ENCODE data around the gene CPSF4. TPM values are rescaled to one million over a fixed set of nuclear protein-coding genes. Genes with fewer than 3 reads are reported as not detected.
"Not testable (repeated sequence)": the region's sequence is repeated elsewhere in the genome, so short reads cannot be mapped to it uniquely, and the experiment has no call there.

The CPSF4 gene
- total RNA-seq, 1 experiment from 2014 or later = 67.0 TPM

- H3K9me3 ChIP-seq (ENCODE audit: control insufficient read depth in 1 of 2, insufficient read depth in 1 of 2, low read depth in 1 of 2, low read length in 2 of 2); H3K9me2 ChIP-seq (ENCODE audit: insufficient read depth); RAD21 ChIA-PET (ENCODE audit: low non-redundant PET in 1 of 2, low total read pairs in 2 of 2, uncharacterized antibody in 2 of 2, unreplicated experiment in 2 of 2); BruUV-seq (replicated peaks); DNase-seq (ENCODE audit: low read depth, low spot score); H2AFZ ChIP-seq (ENCODE audit: low read depth, low read length, poor library complexity, severe bottlenecking); H4K20me1 ChIP-seq (ENCODE audit: insufficient read depth); H3K9ac ChIP-seq (ENCODE audit: low read length); ATAC-seq; H3K27ac ChIP-seq (ENCODE audit: low read depth, low read length); CTCF ChIA-PET; H3K27me3 ChIP-seq (ENCODE audit: insufficient read depth, low read length); H3K36me3 ChIP-seq (ENCODE audit: control insufficient read depth in 1 of 2, insufficient read depth in 2 of 2, low read length in 2 of 2): not testable (repeated sequence)
- Histone ChIP-seq H3K4me1 (ENCODE audit: control insufficient read depth in 1 of 2, insufficient read depth in 2 of 2, low read length in 2 of 2) (peaks cover 19 to 30% of the 10 kb centered on the region in 2 experiments), H3K4me3 (replicated peaks in 1 of 2; ENCODE audit: low read depth in 1 of 2, low read length in 2 of 2) (peak overlapping the region in 1 of 2 experiments; percentile 92; a peak in 3 of 4 replicates), H3K79me2 (ENCODE audit: insufficient read depth, low read length) (peaks cover 48% of the 10 kb centered on the region), H3K4me2 (ENCODE audit: low read length) (peak overlapping the region; percentile 84)
- POLR2A ChIA-PET = interaction anchor here (1.2 kb wide), 1 partner anchor 57 kb away, joined by 3 read pairs; the partner anchor contains the start of gene ZNF655
- intact Hi-C loops (cut with micrococcal nuclease) = loop anchor here (2.0 to 5.0 kb wide), 2 partner anchors 28 to 116 kb away; partner anchors contain the start of genes ZNF789 and ZSCAN25
Measured at GRCh38 chr7:99501236-99501635, 62.5 kb downstream of the CPSF4 start.

- Histone ChIP-seq H3K9ac (ENCODE audit: low read length) (peak overlapping the region; percentile 68; the same call in 1 of the 2 replicates), H2AFZ (ENCODE audit: low read depth, low read length, poor library complexity, severe bottlenecking) (no peak overlapping the region), H3K27ac (ENCODE audit: low read depth, low read length) (peak overlapping the region; percentile 82), H3K9me3 (ENCODE audit: control insufficient read depth in 1 of 2, insufficient read depth in 1 of 2, low read depth in 1 of 2, low read length in 2 of 2) (no peaks in the 10 kb centered on the region), H3K4me3 (replicated peaks in 1 of 2; ENCODE audit: low read depth in 1 of 2, low read length in 2 of 2) (peak overlapping the region; percentile 87 to 95), H3K79me2 (ENCODE audit: insufficient read depth, low read length) (peaks cover 32% of the 10 kb centered on the region), H3K4me1 (ENCODE audit: control insufficient read depth in 1 of 2, insufficient read depth in 2 of 2, low read length in 2 of 2) (peaks cover 11 to 23% of the 10 kb centered on the region in 2 experiments; a peak in 3 of 4 replicates), H3K4me2 (ENCODE audit: low read length) (peak overlapping the region; percentile 92), H4K20me1 (ENCODE audit: insufficient read depth) (no peaks in the 10 kb centered on the region), H3K27me3 (ENCODE audit: insufficient read depth, low read length) (no peaks in the 10 kb centered on the region), H3K36me3 (ENCODE audit: control insufficient read depth in 1 of 2, insufficient read depth in 2 of 2, low read length in 2 of 2) (no peaks in the 10 kb centered on the region; a peak in 1 of 4 replicates), H3K9me2 (ENCODE audit: insufficient read depth) (no peaks in the 10 kb centered on the region)
- TF ChIP-seq RAD21 (IDR thresholded peaks at IDR 0.05; ENCODE audit: low read depth) (no peak), FOSL1 (IDR thresholded peaks at IDR 0.05; ENCODE audit: low read depth) (no peak), TCF7L2 (IDR thresholded peaks at IDR 0.05; ENCODE audit: borderline replicate concordance, extremely low read depth, insufficient read depth, insufficient read length) (peak; percentile 96)
- ATAC-seq (peak; percentile 86), DNase-seq (ENCODE audit: low read depth, low spot score) (peak; percentile 93)
- POLR2A ChIA-PET = interaction anchor here (0.7 to 1.7 kb wide), 9 partner anchors 17 to 112 kb away, joined by 3 to 8 read pairs (median 5); partner anchors contain the start of genes BUD31, FAM200A, PDAP1 and ZNF655
- CTCF ChIA-PET = interaction anchor here (1.0 kb wide), 1 partner anchor 21 kb away, joined by 5 read pairs; no protein-coding TSS in a partner anchor
- RAD21 ChIA-PET (ENCODE audit: low non-redundant PET in 1 of 2, low total read pairs in 2 of 2, uncharacterized antibody in 2 of 2, unreplicated experiment in 2 of 2) = no interaction called here
- intact Hi-C loops (cut with micrococcal nuclease) = loop anchor here (2.0 to 5.0 kb wide), 2 partner anchors 49 to 113 kb away; partner anchors contain the start of genes FAM200A and ZSCAN25
- BruUV-seq (replicated peaks) = no TSS peak
Measured at GRCh38 chr7:99504281-99504602, 65.5 kb downstream of the CPSF4 start.
